Epithelial cell of esophagus (primary cell): ENCODE results near the gene USP21.

Source experiments
- DNase-seq: peaks from one replicate; pipeline ENCODE4 v3.0.0; 2010; ENCODE audit warnings: low read depth
- H3K4me3 ChIP-seq: 2 replicates; pipeline ENCODE4 v1.5.1; 2011; ENCODE audit warnings: mild to moderate bottlenecking, low read length, control low read depth
- CTCF ChIP-seq: IDR thresholded peaks from 2 replicates; pipeline ENCODE4 v1.5.1; 2011; ENCODE audit warnings: low read depth, mild to moderate bottlenecking, low read length, control low read depth, inconsistent platforms; ENCODE audit not compliant: insufficient read depth; ENCODE audit errors: missing control alignments

USP21 gene

GRCh38 chr1:161185732-161186311 lies 26.5 kb downstream of the USP21 start:
- no peak overlapping the region for H3K4me3 ChIP-seq
- TF ChIP-seq CTCF, result no peak
- DNase-seq, result no peak

- no peak overlapping the region for H3K4me3 ChIP-seq
- no peak for TF ChIP-seq CTCF
Observed at GRCh38 chr1:161187311-161187710, 28.0 kb downstream of the USP21 start.

GRCh38 chr1:161188381-161188780 lies 29.1 kb downstream of the USP21 start:
- no peak for TF ChIP-seq CTCF
- no peak for DNase-seq
- no peak overlapping the region for H3K4me3 ChIP-seq

More at GRCh38 chr1:161187311-161187710, 28.0 kb downstream of the USP21 start:
- DNase-seq, result no peak

GRCh38 chr1:161189036-161189435 lies 29.7 kb downstream of the USP21 start:
- no peak for DNase-seq
- H3K4me3 ChIP-seq, result no peak overlapping the region
- TF ChIP-seq CTCF, result no peak

GRCh38 chr1:161190962-161191521 lies 31.7 kb downstream of the USP21 start:
- TF ChIP-seq CTCF, result no peak
- no peak overlapping the region for H3K4me3 ChIP-seq
- no peak for DNase-seq

- no peak for DNase-seq
- no peak for TF ChIP-seq CTCF
- H3K4me3 ChIP-seq, result no peak overlapping the region
Observed at GRCh38 chr1:161191971-161192370, 32.7 kb downstream of the USP21 start.
